Stimulated activated CD8-positive, alpha-beta memory T cell treated with anti-CD3 and anti-CD28 coated beads, Interleukin-4, amount 100 ng/mL, for 24 hours (primary cell): Measurements from ENCODE around the gene TAF4.
"Not testable (repeated sequence)": the region's sequence is repeated elsewhere in the genome, so short reads cannot be mapped to it uniquely, and the experiment has no call there.

Source experiments
- DNase-seq: peaks from one replicate; pipeline ENCODE4 v3.0.0-alpha.2; 2020; ENCODE audit warnings: low read depth

The TAF4 gene, protein sequence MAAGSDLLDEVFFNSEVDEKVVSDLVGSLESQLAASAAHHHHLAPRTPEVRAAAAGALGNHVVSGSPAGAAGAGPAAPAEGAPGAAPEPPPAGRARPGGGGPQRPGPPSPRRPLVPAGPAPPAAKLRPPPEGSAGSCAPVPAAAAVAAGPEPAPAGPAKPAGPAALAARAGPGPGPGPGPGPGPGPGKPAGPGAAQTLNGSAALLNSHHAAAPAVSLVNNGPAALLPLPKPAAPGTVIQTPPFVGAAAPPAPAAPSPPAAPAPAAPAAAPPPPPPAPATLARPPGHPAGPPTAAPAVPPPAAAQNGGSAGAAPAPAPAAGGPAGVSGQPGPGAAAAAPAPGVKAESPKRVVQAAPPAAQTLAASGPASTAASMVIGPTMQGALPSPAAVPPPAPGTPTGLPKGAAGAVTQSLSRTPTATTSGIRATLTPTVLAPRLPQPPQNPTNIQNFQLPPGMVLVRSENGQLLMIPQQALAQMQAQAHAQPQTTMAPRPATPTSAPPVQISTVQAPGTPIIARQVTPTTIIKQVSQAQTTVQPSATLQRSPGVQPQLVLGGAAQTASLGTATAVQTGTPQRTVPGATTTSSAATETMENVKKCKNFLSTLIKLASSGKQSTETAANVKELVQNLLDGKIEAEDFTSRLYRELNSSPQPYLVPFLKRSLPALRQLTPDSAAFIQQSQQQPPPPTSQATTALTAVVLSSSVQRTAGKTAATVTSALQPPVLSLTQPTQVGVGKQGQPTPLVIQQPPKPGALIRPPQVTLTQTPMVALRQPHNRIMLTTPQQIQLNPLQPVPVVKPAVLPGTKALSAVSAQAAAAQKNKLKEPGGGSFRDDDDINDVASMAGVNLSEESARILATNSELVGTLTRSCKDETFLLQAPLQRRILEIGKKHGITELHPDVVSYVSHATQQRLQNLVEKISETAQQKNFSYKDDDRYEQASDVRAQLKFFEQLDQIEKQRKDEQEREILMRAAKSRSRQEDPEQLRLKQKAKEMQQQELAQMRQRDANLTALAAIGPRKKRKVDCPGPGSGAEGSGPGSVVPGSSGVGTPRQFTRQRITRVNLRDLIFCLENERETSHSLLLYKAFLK

DNA sequence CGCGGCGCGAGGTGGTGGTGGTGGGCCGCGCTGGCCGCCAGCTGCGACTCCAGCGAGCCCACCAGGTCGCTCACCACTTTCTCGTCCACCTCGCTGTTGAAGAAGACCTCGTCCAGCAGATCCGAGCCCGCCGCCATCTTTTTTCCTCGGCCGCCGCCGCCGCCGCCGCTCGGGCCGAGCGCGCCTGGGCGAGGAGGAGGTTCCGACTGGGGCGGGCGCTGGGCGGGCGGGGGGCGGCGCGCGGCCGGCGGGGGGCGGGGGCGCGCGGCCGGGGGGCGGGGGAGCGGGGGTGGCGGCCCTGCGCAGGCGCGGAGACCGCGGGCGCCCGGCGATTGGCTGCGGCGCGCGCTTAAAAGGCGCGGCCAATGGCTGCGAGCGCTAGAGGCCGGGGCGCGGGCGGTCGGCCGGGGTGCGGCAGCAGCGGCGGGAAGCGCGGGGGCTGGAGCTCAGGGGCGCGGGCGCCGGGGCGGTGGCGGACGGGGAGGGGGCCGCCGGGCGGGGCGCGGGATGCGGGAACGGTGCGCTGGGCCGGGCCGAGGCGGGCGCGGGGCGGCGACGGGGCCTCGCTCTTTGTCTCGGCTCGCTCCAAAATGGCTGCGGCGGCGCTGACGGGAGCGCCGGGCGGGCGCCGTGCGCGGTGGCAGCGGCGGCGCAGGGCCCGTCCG lies at the start of gene TAF4:
TSS of gene TAF4 (minus strand) at position 208 of the 665 bp plus-strand sequence. CDS start at position 137, 71 bp downstream.
- DNase-seq, result peak; percentile 70

DNA sequence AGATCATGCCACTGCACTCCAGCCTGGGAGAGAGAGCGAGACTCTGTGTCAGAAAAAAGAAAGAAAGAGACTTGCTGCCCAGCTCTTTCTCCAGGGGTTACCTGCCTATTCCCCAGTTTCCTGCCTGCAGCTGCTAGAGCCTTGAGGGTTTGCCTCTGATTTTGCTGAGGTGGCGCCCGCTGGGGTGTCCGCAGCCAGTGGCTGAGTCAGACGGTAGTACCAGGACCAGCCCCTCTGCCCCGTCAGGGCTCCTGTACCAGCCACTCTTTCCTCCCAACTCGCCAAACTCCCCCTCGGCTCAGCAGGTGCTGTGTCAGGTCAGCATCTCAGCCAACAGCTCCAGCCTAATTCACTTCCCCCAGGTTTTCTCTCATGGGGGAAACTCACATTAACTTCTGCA lies 49.2 kb upstream of the TAF4 start:
- DNase-seq, result no peak

DNA sequence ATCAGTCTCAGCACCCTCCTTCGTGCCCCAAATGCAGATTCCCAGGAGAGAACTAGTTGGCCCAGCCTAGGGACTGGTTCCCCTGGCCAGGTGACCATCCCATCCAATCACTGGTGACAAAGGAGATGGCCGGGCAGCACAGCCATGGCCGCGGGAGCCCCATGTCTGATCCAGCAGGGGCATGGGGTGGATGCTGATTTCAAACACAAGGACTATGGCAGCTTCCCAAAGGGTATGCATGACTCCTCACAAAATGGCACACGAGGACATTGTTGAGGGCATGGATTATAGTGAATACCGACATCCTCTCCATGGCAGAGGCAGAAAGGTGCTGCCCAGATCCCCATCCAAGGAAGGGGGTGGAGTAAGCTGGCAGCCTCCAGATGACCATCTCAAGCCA lies 46.7 kb upstream of the TAF4 start:
- DNase-seq, result no peak

DNA sequence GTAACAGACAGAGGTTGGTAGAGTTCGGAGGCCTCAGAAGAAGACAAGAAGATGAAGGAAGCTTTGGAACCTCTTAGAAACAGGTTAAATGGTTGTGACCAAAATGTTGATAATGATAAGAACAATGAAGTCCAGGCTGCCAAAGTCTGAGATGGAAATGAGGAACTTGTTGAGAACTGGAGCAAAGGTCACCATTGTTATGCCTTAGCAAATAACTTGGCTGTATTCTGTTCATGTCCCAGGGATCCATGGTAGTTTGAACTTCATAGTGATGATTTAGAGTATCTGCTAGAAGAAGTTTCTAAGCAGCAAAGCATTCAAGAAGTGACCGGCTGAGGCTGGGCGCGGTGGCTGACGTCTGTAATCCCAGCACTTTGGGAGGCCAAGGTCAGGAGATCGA lies 45.5 kb upstream of the TAF4 start:
- DNase-seq, result no peak

DNA sequence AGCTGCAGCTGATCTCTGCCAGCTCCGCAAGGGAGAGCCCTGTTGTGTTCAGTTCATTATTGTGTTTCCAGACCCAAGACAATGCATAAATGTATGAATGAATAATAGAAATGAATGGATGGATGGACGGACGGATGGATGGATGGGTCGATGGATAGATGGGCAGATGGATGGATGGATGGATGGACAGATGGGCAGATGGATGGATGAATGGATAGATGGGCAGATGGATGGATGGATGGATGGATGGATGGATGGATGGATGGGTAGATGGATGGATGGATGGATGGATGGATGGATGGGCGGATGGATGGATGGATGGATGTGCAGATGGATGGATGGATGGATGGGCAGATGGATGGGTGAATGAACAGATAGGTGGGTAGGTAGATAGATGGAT lies 39.9 kb upstream of the TAF4 start:
- DNase-seq, result no peak

DNA sequence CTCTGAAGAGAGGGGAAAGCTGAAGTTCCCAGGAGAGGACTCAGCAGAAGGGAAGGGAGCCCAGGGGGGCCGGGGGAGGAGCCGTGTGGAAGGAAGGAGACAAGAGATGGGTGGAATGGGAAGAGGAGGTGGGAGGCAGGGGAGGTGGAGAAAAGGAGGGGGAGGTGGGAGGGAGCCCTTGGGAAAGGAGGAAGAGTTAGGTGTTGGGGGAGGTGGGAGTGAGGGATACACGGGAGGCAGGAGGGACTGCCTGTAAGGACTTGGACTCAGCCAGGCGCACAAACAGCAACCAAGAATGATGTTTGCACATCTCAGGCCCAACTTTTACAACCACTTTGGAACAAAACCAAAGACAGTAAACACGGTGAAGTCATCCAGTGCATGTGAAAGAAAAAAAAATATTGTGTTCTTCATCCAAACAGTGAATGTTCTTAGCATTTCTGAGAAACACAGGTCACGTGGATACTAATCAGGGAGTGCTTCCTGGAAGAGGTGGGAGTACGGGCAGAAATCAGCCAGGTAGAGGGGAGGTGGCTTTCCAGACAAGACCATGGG lies 39.2 kb upstream of the TAF4 start:
- DNase-seq, result no peak

DNA sequence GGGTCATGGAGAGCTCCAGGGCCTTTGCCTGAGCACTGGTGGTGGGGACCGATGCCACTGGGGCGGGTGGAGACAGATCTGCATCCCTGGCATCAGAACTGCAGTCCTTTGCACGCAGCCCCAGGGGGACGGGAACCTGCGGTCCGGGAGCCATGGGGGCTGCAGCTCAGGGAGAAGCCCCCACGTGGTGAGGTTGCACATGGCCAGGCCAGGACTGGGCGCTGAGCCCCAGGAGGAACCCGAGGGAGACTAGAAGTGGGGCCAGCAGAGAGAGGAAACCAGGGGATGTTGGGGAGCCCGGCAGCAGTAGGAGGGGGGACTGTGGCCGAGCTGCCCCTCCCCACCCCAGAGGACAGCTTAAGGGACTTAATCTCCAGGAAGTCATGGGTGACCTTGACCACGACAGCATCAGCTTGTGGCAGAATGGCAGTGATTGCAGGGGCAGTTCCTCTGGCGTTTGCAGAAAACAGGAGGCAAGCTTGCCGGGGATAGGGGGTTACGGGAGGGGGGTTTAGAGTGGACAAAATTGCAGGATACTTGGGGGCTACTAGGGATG lies 38.6 kb upstream of the TAF4 start:
- no peak for DNase-seq

DNA sequence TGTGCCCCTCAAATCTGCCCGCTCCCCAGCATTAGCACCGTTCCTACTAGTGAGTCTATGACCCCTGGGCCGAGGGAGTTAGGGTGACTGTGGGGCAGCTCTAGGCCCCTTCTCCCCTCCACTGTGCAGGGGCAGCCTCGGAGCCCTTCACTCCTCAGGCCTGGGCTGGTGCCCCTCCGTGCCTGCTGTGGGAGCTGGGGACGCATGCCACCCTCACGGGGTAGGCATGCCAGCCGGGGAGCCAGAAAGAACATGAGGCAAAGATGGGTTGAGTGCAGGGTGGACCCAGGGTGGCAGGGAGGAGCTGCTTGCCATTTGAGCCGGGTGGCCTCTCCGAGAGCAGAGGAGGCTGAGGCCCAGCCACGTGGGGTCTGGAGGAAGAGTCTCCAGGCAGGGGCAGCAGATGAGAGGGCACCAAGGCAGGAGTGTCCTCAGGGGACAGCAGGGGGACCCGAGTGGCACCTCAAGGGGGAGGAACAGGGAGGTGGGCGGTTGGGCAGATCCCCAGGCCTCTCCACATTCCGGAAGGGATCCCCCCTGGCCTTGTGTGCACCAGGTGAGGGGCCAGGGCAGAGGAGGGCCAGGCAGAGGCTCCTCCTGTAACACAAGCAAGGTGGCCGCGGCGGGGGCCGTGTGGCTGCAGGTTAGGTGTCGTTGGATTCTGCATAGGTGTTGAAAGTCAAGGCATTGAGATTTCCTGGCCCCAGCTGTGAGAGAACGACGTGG lies 38.0 kb upstream of the TAF4 start:
- DNase-seq, result no peak

DNA sequence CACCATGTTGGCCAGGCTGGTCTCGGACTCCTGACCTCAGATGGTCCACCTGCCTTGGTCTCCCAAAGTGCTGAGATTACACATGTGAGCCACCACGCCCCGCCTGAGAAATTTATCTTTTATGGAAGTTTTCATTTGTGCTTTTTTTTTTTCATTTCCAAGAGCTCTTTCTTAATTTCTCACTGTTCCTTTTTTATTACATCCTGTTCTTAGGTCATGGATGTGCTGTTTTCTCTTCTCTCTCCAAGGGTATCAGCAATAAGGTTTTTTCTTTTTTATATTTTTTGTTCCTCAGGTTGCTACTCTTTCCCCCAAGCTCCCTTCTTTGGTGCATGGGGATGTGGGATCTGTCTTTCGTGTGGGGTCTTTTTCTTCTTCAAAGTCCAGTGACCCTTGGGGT lies 35.4 kb upstream of the TAF4 start:
- DNase-seq, result no peak

DNA sequence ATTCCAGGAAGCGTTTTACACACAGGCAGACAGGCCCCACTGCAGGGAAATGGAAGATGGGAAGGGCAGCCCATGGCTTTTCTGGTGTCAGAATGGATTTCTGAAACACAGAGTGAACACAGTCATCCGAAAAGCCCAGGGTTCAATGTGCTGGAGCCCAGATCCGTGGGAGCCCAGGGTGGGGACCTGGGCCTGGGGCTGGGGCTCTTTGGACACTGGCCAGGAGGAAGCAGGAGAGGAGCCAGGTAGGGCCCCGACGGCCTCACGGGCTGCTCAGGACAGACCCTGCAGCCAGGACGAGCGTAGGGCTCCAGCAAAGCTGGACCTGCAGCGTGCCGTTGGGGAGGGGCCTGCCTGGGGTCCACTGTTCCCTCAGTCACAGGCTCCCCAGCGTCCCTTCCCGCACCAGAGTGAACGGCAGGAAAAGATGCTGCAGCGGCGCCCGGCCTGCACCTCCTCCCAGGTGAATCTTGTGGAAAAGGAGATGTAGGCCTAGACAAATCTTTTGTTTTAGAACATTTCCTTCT lies 32.3 kb upstream of the TAF4 start:
- no peak for DNase-seq

DNA sequence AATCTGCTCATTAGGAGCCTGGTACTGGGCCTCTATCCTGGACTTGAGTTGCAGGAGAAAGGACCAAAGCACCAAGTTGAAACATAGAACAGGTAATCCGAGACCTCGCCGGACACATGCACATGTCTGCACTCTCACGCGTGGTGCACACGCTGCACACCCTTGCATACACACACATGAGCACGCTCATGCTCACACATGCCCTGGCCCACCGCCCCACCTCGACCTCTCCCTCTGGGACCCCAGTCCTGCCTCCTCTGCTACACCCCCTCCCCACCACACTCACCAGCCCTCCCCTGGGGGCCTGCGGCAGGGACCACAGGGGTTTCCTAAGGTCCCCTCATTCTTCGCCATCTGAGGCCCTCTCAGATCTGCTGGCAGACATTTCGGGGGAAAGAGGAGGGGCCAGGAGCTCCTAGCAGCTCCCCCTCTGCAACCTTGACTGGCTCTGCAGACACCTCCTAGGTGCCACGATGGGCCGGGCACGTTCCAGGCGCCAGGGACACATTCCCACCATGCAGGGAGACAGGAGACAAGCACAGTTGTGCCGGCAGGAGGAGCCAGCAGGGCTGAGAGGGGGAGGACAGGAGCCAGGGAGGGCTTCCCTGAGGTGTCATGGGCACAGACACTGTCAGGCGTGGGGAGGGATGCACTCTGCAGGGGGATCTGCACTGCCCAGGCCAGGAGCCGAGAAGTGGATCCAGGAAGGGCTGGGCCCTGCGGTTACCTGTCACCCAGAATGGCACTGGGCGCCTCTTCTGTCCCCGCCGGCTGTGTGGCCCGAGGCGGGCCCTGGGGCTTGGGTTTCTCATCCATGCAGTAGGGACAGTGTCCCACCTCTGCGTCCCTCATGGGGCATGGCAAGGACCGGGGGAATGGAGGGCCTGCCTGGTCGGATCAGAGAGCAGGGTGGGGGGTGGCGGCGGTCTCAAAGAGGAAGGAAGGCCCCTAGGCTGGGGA lies 31.0 kb upstream of the TAF4 start:
- no peak for DNase-seq

DNA sequence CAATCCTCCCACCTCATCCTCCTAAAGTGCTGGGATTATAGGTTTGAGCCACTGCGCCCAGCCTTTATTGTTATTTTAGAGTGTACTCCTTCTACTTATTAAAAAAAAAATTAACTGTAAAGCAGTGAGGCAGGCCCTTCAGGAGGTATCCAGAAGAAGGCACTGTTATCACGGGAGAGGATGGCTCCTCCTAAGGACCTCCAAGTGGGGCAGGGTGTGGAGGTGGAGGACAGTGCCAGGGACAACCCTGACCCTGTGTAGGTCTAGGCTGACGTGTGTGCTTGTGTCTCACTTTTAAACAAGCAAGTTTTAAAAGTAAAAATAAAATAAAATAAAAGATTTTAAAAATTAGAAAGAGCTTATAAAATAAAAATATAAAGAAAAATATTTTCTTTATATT lies 23.7 kb upstream of the TAF4 start:
- no peak for DNase-seq

DNA sequence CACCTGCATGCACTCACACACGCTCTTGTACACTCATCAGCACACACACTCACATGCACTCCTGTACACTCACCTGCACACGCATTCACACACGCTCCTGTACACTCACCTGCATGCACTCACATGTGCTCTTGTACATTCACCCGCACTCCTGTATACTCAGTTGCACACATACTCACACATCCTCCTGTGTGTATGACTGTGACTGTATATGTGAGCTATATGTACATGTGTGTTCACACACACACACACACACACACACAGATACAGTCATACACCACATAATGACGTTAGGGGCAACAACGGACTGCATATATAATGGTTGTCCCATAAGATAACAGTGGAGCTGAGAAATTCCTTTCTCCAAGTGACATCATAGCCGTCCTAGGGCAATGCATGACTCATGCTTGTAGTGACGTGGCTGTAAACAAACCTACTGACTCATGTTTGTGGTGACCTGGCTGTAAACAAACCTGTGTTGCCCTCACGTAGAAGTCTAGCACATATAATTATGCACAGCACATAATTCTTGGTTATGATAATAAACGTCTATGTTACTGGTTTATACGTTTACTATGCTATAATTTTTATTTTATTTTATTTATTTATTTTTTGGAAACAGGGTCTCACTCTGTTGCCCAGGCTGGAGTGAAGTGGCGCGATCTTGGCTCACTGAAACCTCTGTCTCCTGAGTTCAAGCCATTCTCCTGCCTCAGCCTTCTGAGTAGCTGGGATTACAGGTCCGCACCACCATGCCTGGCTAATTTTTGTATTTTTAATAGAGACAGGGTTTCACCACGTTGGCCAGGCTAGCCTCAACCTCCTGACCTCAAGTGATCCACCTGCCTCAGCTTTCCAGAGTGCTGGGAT lies 22.8 kb upstream of the TAF4 start:
- DNase-seq, result no peak

DNA sequence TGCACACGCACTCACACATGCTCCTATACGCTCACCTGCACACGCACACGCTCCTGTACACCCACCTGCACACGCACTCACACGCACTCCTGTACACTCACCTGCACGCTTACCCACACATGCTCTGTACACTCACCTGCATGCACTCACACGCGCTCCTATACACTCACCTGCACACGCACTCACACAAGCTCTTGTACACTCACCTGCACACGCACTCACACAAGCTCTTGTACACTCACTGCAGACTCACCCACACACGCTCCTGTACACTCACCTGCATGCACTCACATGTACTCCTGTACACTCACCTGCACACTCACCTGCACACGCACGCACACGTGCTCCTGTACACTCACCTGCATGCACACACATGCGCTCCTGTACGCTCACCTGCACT lies 22.0 kb upstream of the TAF4 start:
- DNase-seq, result no peak

DNA sequence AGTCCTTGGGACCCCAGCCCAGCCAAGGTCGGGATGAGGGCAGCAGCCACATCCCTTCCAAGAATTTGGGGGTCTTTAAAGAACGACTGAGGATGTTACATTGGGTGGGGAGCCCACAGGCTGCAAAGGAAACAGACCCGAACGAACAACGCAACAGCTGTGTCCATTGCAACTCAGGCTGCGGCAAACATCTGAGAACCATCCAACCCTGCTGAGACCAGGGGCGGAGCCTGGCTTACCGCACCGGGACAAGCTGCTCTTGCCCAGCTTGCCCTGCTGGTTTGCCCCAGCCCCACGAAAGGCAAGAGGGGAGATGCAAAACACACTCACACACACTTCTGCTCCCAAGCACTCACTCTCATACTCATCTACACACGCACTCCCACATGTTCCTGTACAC lies 21.5 kb upstream of the TAF4 start:
- no peak for DNase-seq

DNA sequence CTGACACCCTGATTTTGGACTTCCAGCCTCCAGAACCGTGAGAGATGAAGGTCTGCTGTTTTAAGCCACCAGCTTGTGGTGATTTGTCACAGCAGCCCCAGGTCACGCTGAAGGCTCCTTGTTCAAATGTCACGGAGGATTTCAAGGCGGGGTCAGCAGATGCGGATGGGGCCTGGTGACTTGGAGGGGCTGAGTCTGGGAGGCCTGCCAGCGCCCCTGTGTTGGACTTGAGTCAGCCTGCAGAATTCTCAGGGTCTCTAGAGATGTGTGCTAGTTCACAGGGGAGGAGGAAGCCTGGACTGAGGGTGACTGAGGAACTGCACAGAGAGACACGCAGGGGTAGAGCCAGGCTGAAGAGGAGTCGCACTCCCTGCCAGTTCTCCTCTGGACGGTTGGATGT lies 19.5 kb upstream of the TAF4 start:
- DNase-seq, result no peak

DNA sequence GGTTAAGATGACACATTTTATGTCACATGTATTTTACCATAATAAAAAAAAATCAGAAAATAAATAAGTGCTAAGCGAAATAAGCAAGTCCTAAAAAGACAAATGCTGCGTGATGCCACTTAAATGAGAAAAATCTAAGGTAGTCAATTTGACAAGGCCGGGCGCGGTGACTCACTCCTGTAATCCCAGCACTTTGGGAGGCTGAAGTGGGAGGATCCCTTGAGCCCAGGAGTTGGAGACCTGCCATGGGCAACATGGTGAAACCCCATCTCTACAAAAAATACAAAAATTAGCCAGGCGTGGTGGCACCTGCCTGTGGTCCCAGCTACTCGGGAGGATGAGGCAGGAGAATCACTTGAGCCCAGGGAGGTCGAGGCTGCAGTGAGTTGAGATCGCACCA lies 18.5 kb upstream of the TAF4 start:
- DNase-seq, result not testable (repeated sequence)

DNA sequence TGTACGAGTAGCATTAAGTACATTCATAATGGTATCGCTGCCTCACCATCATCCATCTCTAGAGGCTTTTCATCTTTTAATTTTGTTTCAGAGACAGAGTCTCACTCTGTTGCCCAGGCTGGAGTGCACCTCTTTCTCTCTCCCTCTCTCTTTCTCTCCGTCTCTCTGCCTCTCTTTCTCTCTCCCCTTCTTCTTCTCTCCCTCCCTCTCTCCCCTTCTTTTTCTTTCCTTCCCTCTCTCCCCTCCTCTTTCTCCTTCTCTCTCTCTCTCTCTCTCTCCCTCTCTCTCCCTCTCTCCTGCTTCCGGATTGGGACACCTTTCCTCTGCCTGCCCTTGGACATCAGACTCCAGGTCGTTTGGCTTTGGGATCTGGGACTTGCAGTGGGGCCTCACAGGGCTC lies 17.6 kb upstream of the TAF4 start:
- no peak for DNase-seq
